Umbilical cord (tissue), 2 donors: ENCODE data around the gene BOK. TPM values are rescaled to one million over a fixed set of nuclear protein-coding genes. Genes with fewer than 3 reads are reported as not detected.

Experiments used
- DNase-seq: peaks from one replicate; pipeline ENCODE4 v3.0.0-alpha.2; 2015; ENCODE audit warnings: low spot score
- total RNA-seq: library from RNA; depleted of rRNA; stranded (reverse); fragments of >200 nt; gene quantifications from one replicate; pipeline ENCODE4 v1.2.3, GENCODE V29; 2014; ENCODE audit warnings: low replicate concordance; ENCODE audit not compliant: insufficient read depth

BOK gene
- total RNA-seq, 1 donor from 2014 or later, result 37.8 TPM

GRCh38 chr2:241619597-241620418 is 61.3 kb downstream of the BOK start:
- DNase-seq, result no peak

- no peak for DNase-seq
Observed at GRCh38 chr2:241620419-241620769, 61.8 kb downstream of the BOK start.

Other genes starting within 250 kb of the BOK start
- 1,280 TPM for gene HDLBP, start 243.1 kb upstream of the BOK start, total RNA-seq
- 370 TPM for gene SEPTIN2, start 242.8 kb upstream of the BOK start, total RNA-seq
- 79.2 TPM for gene FARP2, start 202.5 kb upstream of the BOK start, total RNA-seq
- 119 TPM for gene STK25, start 50.2 kb upstream of the BOK start, total RNA-seq
- gene THAP4, start 78.4 kb downstream of the BOK start, total RNA-seq, result 21.4 TPM
- gene ATG4B, start 78.9 kb downstream of the BOK start, total RNA-seq, result 44.8 TPM
- gene DTYMK, start 128.1 kb downstream of the BOK start, total RNA-seq, result 21.2 TPM
- gene ING5, start 143.3 kb downstream of the BOK start, total RNA-seq, result 22.4 TPM
- gene D2HGDH, start 175.9 kb downstream of the BOK start, total RNA-seq, result 8.4 TPM
- 2.2 TPM for gene GAL3ST2, start 218.1 kb downstream of the BOK start, total RNA-seq